GM12872 (cell line): ENCODE results near the gene CACNB2.

Source experiments
- TF ChIP-seq, protein P1 (sequence below): IDR thresholded peaks from 3 replicates; pipeline ENCODE4 v1.5.1; 2011; ENCODE audit warnings: low read depth, mild to moderate bottlenecking, low read length, moderate library complexity; ENCODE audit not compliant: insufficient read depth

The CACNB2 gene

DNA sequence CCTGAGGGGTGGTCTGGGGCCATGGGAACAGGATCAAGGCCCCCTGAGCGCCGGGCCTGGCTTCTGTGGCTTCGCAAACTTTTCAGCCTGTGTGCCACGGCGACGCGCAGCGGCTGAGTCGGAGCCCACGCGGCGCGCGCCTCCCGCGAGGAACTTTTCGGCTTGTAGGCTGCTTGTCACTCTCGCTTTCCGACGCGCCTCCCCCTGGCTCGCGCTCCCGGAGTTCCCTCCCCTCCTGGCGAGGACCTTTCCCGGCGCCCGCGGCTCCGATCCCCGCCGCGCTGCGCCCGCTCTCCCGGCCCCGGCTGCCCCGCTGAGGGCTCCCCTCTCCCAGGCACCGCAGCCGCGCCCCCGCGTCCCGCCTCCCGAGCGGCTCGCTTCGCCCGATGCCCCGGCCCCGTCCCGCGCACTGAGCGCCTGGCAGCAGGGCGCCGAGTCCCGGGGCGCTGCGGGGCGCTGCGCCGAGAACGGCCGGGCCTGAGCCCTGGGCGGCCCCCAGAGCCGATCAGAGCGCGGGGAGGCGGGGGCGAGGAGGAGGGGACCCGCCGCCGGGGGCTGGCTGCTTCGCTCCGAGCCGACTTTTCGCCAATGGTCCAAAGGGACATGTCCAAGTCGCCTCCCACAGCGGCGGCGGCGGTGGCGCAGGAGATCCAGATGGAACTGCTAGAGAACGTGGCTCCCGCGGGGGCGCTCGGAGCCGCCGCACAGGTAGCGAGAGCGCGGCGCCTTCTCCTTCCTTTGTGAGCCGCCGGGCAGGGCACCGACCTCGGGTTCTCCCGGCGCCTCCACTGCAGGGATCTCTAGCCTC, at the start of gene CACNB2:
Gene CACNB2 (plus strand): TSS at position 276 of the 808 bp plus-strand sequence.
- TF ChIP-seq, protein P1, sequence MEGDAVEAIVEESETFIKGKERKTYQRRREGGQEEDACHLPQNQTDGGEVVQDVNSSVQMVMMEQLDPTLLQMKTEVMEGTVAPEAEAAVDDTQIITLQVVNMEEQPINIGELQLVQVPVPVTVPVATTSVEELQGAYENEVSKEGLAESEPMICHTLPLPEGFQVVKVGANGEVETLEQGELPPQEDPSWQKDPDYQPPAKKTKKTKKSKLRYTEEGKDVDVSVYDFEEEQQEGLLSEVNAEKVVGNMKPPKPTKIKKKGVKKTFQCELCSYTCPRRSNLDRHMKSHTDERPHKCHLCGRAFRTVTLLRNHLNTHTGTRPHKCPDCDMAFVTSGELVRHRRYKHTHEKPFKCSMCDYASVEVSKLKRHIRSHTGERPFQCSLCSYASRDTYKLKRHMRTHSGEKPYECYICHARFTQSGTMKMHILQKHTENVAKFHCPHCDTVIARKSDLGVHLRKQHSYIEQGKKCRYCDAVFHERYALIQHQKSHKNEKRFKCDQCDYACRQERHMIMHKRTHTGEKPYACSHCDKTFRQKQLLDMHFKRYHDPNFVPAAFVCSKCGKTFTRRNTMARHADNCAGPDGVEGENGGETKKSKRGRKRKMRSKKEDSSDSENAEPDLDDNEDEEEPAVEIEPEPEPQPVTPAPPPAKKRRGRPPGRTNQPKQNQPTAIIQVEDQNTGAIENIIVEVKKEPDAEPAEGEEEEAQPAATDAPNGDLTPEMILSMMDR = no peak

DNA sequence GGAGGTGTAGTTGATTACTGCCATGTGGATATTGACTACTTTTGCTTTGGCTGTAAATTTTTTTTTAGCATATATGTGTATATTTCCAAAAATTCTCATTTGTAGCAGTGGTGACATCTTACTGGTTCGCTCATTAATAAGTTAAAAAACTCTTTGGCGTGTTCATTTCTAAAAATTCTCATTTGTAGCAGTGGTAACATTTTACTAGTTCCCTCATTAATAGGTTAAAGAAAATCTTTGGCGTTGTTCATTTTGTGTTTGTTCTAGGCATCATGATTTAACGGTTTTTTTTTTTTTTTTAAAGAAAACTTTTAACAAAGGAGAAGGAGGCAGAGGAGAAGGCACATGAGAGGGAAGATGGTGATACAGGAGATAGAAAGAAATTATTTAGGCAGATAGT, 45.9 kb upstream of the CACNB2 start:
- TF ChIP-seq, protein P1 = no peak

DNA sequence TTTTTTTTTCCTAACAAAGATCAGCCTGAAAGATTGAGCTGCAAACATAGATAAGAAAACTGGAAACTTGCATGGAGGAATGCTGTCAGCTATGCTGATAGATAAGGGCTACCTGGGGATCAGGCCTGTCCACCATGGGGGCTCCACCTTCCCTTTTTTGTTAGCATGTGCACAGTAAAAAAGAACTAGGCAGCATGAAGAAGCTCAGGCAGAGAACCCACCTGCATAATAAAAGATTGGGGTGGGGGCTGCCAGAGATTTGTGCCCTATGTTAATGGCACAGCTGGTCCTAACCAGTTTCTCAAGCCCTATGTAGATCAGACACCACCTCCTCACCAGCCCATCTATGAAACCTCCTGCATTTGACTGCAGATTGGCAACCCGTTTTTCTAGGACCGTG, 45.4 kb upstream of the CACNB2 start:
- TF ChIP-seq, protein P1 = no peak

DNA sequence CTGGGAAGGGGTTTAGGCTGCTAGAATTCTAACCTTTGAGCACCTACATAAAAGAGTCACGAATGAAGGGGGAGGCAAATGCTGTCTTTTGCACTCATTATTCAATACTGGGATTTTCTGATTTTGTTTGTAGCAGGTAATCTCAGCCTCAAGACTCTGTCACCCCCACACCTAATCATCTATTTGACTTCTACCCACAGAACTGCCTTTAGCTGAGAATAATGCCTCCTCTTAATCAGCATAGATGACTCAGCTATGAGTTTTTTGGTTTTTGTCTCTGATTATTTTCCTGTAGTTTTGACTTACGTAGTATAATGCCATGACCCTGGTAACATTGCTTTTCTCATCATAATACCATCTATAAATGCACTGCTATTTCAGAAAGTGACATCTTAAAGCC, 42.7 kb upstream of the CACNB2 start:
- TF ChIP-seq, protein P1 = no peak

DNA sequence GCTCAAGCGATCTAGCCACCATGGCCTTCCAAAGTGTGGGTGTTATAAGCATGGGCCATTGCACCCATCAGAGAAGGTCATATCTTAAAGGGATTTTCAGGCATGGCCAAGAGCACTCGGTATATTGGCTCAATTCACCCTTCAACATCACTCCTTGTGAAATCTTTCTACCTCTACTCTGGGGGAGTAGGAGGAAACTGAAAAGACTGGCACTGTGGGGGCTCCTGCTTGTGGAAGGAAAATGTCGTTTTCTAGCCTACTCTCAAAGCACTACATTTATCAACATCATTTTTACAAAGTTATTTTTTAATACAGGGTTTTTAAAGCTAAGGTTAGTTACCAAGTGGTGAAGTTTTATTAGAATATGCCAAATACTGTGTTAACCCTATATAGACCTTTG, 42.0 kb upstream of the CACNB2 start:
- TF ChIP-seq, protein P1 = no peak

DNA sequence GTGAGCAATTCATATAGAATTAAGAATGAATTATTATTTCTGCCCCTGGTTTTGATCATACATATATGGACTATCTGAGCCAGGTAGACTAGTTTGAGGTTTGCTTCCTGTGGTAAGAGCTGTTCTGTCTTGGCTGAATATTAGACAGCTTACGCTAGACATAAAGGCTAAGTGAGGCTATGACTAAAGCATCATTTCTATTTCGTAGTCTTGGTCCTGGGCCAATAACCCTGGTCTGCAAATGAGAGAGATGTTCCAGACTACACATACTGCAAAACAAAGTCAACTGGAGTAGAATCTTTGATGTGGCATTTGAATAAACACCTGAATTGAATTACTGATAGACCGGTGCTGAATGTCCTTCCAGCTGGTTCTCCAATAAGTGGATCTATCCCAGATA, 40.8 kb upstream of the CACNB2 start:
- TF ChIP-seq, protein P1 = no peak

DNA sequence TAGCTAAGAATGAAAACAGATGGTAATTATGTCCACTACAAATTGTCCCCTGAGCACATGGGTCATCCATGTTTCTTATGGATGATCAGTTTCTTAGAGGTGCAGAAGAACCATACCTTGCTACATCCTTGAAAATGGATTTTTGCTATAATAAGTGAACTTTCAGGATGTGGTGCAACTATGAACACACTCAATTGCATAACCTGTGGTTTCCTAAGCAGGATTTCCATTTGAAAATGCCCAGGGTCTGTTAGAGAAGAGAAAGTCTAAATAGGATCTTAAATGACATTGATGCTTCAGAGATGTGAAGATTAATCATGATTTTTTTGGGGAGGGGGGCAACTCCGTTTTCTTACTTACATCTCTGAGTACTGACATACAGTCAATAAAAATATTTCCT, 39.6 kb upstream of the CACNB2 start:
- TF ChIP-seq, protein P1 = no peak
